Pancreas (tissue), 10 donors: ENCODE measurements around the gene TRAPPC3L. TPM values are rescaled to one million over a fixed set of nuclear protein-coding genes. Genes with fewer than 3 reads are reported as not detected.
A peak's percentile ranks its signal among the peaks of the same experiment; 100 is the strongest.

Source experiments
- ATAC-seq, 4 donors: fragments of 200-7000 bp; cut with Tn5 transposase; one replicate each; pipeline versions ENCODE4 v1.8.0 to v1.9.1; 2020; ENCODE audit warnings: mild to moderate bottlenecking in 4 of 4, moderate library complexity in 4 of 4
- DNase-seq, 6 donors: peaks; one replicate each; pipeline ENCODE4 v3.0.0-alpha.2; 2020
- FAIRE-seq: peaks from 2 replicates; lab custom pipeline; 2012; peaks lifted over from hg19 to GRCh38; lab: Jason Lieb, UNC
- H3K27ac ChIP-seq, 4 donors: fragments of 200-600 bp; sonication (generic); 1 replicate in 3 of 4; 2 replicates in 1 of 4; pipeline versions ENCODE4 v1.5.0 to v1.8.0; 2020
- H3K27me3 ChIP-seq, 4 donors: fragments of 200-600 bp; one replicate each; pipeline ENCODE4 v1.8.0; 2021
- H3K36me3 ChIP-seq, 3 donors: fragments of 200-600 bp; sonication (generic) in 1 of 3; one replicate each; pipeline versions ENCODE4 v1.5.0 to v1.8.0; 2020 to 2021
- H3K4me1 ChIP-seq, 3 donors: fragments of 200-600 bp; one replicate each; pipeline ENCODE4 v1.8.0; 2021
- H3K4me3 ChIP-seq, 4 donors: fragments of 200-600 bp; sonication (generic) in 2 of 4; one replicate each; pipeline versions ENCODE4 v1.5.0 to v1.8.0; 2020 to 2021
- H3K9me3 ChIP-seq, 4 donors: fragments of 200-600 bp; one replicate each; pipeline ENCODE4 v1.8.0; 2021
- CTCF ChIP-seq, 4 donors: fragments of 200-600 bp; sonication (generic) in 3 of 4; IDR thresholded peaks; one replicate each; pipeline versions ENCODE4 v1.5.0 to v1.8.0; 2021; ENCODE audit warnings: antibody characterized with exemption in 4 of 4
- WGBS, 2 donors: extraction: QIAGEN DNeasy Blood & Tissue Kit; methylation state at CpG; one replicate each; pipeline ENCODE4 v1.1.7; 2013; 5-methylcytosine and 5-hydroxymethylcytosine counted together
- intact Hi-C, 3 donors: fragments of 100-400 bp; cut with DNase I; formaldehyde crosslinking; loops; one replicate each; pipeline versions ENCODE4 v1.11.1 to v1.14.2; 2022
- polyA plus RNA-seq, 2 donors: library from polyadenylated mRNA; stranded (reverse); fragments of 200-250 nt; gene quantifications; one replicate each; pipeline ENCODE4 v1.2.3, GENCODE V29; 2013
- total RNA-seq, 6 donors: library from RNA; stranded (reverse); fragmentation: NEBNext Ultra II Directional in 4 of 6; extraction: Animal tissue kit (Norgen Biotek cat#: 25700) in 4 of 6; gene quantifications; one replicate each; pipeline versions ENCODE4 v1.2.1 to v1.2.4, GENCODE V29; 2021 to 2023
- donor health status: healthy with polysubstance abuse.
- donor health status: DM: no; HTN: no; CAD: no; lungs with moderate emphysema.
- donor health status: DM: no; HTN: no; CAD: no.
- donor health status: control.
- donor health status: control.
- donor health status: Bipolar disorder and iron deficiency.
- donor health status: DM: yes; HTN: yes; CAD: no.
- donor health status: DM: no; HTN: no; CAD: no.
- donor health status: DM: no; HTN: no; CAD: no.
- donor health status: DM: yes; HTN: yes; CAD: no.

The TRAPPC3L gene
- total and polyA plus RNA-seq, 8 donors: 0.12 TPM; not detected in 7

DNA sequence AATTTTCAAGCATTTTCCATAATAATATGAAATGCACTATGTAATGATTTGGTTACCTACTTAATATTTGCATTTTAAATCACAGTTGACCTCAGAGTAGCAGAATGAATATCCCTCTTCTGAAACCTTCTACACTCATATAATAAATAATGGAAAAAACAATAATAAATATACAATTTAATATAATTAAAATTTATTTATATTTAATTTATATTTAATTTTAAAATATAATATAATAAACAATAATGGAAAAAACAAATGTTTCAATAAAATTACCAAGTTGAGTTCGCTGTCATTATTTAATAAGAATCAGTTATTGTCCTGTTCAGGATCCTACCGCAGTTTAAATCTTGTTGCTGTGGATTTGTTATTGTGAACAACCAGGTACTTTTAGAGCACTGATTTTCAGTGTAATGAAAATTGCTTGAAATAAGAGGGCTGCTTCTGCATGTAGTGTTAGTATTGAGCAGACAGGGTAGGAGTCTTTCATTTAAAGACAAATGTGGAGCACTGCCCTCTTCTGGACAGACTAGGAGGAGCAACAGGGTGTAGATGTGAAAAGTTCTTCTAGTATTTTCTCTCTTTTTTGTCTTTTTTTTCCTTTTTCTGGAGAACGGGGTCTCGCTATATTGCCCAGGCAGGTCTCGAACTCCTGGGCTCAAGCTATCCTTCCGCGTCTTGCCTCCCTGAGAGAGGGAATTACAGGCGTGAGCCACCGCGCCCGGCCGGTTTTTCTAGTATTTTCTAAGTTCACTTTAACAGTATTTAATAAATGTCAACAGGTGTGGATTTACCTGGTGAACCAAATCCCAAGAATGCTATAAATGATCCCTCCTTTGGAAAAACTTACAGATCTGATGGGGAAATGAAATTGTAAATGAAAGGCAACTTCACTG lies 13.6 kb downstream of the TRAPPC3L start:
- peak; percentile 53 to 92 (median 88) for ATAC-seq
- 62 to 69% methylated on average over 12 of the region's 12 CpGs for WGBS, 2 donors
- intact Hi-C loops: no loop called here

DNA sequence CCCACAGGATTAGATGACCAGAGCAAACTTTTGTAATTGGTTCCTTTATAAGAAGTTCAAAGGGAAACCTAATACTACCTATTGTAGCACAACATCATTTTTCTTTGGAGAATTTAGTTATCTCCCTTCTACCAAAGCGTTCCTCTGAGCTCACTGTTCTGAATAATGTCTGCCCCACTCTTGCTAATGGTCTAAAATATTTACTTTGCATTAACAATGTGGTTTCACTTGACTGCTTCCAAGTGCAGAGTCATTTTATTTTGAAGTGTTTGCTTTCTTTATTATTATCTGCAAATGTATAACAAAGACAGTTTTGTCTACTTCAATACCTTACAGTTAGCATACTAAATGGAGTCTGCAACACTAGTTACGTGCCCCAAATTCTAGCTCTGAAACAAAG lies 15.0 kb downstream of the TRAPPC3L start:
- 65 to 70% methylated on average over 2 of the region's 2 CpGs for WGBS, 2 donors
- intact Hi-C loops: no loop called here
- TF ChIP-seq CTCF (IDR thresholded peaks at IDR 0.05): no peak
- DNase-seq: no peak
- no peak for FAIRE-seq
- H3K9me3 ChIP-seq: no peaks in the 10 kb centered on the region
- H3K27me3 ChIP-seq: no peaks in the 10 kb centered on the region
- no peaks in the 10 kb centered on the region for H3K4me1 ChIP-seq
- H3K4me3 ChIP-seq: no peak overlapping the region
- ATAC-seq: no peak
- H3K36me3 ChIP-seq: no peaks in the 10 kb centered on the region
- H3K27ac ChIP-seq: no peak overlapping the region

More for the DNA sequence above, 13.6 kb downstream of the TRAPPC3L start:
- peak; percentile 44 to 69 (median 63) for TF ChIP-seq CTCF (IDR thresholded peaks at IDR 0.05)
- no peaks in the 10 kb centered on the region for H3K36me3 ChIP-seq
- no peaks in the 10 kb centered on the region for H3K27me3 ChIP-seq
- H3K9me3 ChIP-seq: no peaks in the 10 kb centered on the region
- no peak overlapping the region for H3K27ac ChIP-seq
- FAIRE-seq: peak; percentile 87
- peak in 4 of 6 donors; percentile 16 to 54 (median 44) for DNase-seq
- no peak overlapping the region for H3K4me3 ChIP-seq
- H3K4me1 ChIP-seq: no peaks in the 10 kb centered on the region

DNA sequence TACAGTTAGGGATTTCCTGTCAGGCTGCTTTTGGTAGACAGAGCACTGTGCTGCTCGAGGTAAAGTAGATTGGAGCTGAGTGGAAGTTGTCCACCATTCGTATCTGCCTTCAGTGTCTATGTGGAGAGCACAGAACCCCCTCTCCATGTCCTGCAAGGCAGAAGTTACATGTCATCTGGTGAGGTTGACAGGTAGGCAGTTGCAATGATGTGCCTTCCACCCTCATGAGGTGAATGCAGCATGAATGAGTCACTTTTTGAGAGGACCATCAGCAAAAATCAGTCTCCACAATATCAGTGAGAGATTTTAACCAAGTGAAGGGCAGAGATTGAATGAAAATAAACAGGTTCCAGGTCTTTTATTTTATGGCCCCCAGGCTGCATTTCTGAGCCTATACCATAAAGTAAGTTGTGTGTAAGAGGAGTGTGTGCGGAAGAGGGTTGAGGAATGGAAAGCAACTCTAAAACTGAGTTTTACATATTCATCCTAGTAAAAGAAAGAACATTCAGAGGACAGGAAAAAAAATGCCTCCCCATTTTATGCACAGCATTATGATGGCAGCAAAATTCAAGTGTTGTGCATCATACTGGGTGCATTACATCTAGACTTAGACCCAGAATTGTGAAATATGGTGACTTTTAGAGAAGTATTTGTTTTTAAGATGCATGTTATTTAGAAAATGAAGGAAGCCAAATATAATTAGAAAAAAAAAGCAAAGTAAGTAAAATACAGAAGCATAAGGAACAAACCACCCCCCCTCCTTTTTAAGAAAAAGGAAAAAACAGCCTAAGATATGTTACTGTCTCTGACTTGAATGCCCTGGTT lies 15.8 kb downstream of the TRAPPC3L start:
- H3K9me3 ChIP-seq: no peaks in the 10 kb centered on the region
- no peak for TF ChIP-seq CTCF (IDR thresholded peaks at IDR 0.05)
- no peak overlapping the region for H3K4me3 ChIP-seq
- intact Hi-C loops: loop anchor here in 1 of 3 donors (10.0 kb wide), 1 partner anchor 255 kb away; the partner anchor contains the start of gene TSPYL1
- H3K27ac ChIP-seq: no peak overlapping the region
- FAIRE-seq: no peak
- no peaks in the 10 kb centered on the region for H3K36me3 ChIP-seq
- DNase-seq: no peak
- no peaks in the 10 kb centered on the region for H3K27me3 ChIP-seq
- no peaks in the 10 kb centered on the region for H3K4me1 ChIP-seq
- no peak for ATAC-seq
- WGBS, 2 donors: 71% methylated on average over 3 of the region's 3 CpGs

DNA sequence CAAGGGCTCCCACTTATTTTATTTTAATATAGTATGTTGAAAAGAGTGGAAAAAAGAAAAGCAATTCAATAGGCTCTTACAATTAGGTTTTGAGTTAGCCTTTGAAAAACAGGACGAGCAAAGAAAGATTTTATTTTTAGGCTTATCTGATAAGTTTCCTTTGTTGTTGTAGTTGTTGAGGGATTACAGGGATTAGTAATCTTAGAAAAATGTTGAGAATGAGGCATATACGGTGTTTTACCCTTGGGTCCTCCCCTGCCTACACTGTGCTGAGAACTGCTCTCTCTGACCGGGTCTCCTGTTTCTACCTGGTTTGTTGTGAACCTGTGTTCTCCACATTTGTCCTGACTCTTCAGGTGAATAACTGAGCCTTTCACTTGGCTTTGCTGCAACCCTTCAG lies 16.7 kb downstream of the TRAPPC3L start:
- Histone ChIP-seq H3K36me3 (no peaks in the 10 kb centered on the region), H3K4me1 (no peaks in the 10 kb centered on the region), H3K9me3 (no peaks in the 10 kb centered on the region), H3K27ac (no peak overlapping the region), H3K4me3 (no peak overlapping the region), H3K27me3 (no peaks in the 10 kb centered on the region)
- no peak for FAIRE-seq
- DNase-seq: no peak
- no peak for ATAC-seq
- WGBS, 2 donors: 49 to 61% methylated on average over 3 of the region's 3 CpGs
- no peak for TF ChIP-seq CTCF (IDR thresholded peaks at IDR 0.05)
- intact Hi-C loops: loop anchor here in 1 of 3 donors (10.0 kb wide), 1 partner anchor 254 kb away; the partner anchor contains the start of gene TSPYL1
